ENCODE measurements around the gene CLIC6.
"Not testable (repeated sequence)": the region's sequence is repeated elsewhere in the genome, so short reads cannot be mapped to it uniquely, and the experiment has no call there.

The CLIC6 gene

DNA sequence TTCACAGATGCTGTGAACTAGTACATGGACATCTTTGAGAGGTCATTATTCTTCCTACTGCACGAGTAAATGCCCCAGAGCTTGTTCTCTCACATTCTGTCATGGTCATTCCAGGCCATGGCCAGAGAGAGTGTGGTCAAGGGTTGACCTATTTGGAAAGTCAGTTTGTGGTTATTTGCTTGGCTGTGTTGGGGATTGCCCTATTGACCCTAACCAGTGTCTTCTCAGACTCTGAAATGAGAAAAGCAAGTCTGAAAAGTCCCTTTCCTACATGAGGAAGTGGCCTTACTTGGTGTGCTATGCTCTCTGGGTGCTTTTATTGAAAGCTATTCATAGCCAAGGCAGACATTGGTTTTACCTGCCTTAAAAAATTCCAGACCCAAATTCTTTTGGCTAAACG, 26.6 kb downstream of the CLIC6 start:
- DNase-seq = no peak

DNA sequence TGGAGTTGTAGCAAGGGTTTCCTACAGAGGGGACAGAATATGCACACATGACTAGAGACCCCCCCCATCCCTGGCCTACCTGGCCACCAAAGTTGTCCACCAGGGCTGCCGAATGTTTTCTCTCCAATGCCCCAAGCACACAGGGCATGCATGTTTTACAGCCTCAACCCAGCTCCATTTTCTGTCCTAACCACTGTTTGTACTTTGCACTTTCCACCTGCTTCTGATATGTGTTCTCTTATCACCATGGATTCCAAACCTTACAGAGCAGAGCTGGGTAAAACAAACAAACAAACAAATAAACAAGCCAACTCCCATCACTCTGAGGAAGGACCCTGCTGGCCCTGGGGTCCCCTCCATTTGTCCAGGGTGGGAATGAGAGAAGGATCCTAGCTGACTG, 27.3 kb downstream of the CLIC6 start:
- no peak for DNase-seq

DNA sequence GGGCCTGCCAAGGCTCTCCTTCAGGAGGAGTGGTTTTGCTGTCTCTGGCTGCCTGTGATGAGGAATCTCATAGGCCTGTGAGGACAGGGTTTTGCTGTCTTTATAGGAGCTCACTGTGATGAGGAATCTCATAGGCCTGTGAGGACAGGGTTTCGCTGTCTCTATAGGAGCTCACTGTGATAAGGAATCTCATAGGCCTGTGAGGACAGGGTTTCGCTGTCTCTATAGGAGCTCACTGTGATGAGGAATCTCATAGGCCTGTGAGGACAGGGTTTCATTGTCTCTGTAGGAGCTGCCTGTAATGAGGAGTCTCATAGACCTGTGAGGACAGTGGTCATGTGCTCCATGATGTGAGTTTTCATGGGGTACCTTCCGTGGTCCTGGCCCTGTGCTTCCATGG, 29.0 kb downstream of the CLIC6 start:
- no peak for DNase-seq

DNA sequence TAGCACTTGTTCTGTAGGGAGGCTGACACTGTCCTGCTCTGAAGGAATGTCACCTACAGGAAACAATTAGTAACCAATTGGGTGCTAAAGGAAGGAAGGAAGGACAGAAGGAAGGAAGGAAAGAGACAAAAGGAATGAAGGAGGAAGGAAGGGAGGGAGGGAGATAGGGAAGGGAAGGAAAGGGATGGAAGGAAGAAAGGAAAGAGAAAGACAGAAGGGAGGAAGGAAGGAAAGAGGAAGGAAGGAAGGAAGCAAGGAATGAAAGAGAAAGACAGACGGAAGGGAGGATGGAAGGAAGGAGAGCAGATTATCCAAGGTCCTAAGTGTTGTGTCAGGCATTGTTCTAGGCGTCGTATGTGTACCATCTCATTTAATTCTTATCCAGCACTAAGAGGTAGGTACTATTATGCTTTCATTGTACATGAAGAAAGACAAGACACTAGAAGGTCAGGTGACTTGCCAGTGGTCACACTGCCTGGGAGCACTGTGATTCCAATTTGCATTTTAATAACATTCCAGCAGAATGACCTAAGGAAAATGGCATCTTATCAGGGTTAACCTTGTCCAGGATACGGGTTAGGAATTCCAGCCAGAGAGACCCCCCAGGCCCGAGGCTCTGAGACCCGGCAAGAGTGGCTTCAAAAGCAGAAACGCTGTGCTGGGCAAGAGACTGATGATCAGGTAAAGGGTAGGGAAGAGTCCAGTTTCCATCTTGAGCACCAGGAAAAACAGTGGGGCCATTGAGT, 29.6 kb downstream of the CLIC6 start:
- no peak for DNase-seq

DNA sequence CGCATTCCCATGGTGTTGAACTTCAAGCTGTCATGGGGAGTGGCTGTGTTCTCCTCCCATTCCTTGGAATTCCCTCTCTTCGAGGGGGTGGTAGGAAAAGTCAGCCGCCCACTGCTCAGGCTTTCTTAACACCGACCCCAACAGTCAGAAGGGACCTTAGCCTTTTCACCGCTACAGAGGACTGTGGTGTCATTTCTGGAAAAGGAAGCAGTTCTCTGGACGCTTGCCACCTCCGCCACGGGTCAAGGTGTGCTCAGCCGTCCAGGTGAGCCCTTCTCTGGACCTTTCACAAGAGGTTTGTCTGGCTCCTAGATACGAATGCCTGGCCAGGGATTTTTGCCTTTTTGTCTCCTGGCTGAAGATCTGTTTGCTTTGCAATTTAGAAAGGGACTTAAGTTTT, 31.8 kb downstream of the CLIC6 start:
- no peak for DNase-seq

DNA sequence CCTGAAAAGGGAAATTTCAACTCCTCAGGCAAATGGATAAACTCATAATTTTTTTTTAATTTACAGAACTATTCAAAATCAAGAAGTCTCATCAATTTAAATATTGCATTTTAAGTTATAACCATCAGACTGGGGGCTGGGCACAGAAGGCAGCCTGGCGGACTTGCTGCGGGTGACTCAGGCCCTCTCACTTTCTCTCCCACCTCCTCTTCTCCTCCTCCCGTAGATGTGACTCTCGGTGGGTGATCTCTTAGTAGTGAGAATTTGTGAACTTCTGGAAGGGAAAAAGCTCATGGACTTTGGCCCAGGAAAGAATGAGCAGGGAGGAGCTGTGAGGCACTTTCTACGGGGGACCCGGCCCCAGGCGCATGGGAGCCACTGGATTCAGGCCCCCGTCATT, 32.9 kb downstream of the CLIC6 start:
- no peak for DNase-seq

DNA sequence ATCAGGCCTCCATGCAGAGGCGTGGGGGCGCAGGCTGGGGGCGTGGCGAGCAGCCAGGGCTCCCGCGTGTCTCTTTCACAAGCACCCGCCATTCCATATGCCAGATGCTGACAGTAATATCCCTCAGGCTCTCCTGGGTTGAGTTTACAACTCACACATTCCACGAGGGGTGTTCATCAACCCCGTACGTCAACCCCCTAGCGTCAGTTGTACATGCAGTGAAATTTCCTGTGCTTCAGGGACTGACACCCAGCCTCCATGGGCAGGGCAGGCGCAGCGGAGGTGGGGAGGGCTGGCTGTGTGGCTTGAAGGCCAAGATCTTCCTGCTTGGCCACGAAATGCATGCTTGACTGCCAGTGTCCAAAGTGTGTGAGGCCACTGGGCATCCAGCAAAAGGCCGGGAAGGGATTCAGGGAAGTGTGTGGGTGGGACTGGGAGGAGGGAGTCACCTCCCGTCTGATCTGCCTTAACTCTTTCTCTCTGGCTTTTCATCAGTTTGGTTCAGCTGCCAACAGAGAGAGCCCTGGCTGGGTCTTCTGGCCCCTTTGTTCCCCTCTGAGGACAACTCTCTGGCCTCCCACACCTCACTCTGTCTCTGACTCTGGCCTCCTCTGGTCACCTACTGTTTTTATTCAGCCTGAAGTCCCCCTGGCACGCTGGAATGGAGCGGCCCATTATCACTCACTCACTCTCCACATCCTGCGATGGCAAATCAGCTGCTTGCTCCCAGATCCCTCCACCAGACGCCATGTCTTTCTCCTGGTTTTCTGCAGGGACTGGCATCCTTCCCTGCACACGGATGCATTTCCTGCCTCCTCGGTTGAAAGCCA, 33.8 kb downstream of the CLIC6 start:
- DNase-seq = no peak

DNA sequence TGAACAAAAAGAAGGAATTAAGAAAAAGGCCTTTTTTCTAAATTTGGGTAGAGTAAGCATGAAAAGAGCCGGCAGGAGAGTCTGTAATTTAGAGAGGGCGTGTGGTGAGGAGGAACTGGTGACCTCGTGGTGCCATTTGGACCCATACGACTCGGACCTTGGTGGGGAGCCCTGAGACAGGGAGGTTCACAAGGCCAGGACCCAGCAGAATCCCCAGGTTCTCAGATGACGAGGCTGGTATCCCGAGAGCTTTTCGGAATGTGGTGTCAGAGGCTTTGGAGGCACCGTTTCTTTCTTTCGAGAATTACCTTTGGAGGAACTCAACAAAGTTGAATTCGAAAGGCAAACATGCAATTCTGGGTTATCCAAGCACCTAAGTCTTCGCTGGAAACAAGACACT, 34.8 kb downstream of the CLIC6 start:
- DNase-seq = no peak

DNA sequence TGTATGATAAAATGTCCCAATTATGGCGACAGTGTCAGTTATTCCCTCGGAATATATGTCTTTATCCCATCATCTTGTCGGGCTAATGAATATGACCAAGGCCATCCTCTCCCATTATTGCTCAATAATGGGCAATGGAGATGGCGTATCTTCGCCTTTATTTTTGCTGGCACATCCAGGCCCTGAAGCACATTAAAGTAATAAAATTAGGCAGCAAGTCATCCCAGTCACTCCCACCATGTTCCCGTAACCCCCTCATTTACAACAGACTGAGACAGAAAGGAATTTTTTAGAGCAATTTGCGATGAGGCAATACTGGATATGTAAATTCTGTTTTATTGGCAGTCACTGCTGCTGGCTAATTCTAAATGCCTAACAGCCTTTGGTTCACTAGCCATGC, 35.3 kb downstream of the CLIC6 start:
- DNase-seq = no peak

DNA sequence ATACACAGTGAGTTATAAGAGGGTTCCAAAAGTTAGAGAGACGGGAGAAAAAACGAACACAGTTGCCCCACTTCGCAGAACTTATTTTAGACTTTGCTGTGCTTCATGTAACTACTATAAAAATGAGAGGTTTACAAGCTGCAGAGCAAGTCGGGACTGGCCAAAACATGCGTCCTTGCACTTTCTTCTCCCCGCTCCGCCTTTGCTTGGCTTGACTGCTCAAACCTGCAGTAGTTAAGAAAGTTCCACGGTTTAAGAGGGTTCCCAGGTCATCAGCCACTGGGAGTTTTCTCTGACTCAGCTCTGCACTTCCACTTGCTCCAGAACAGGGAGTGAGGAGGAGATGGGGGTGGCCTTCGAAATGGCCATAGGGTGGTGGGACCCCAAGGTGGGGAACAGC, 36.2 kb downstream of the CLIC6 start:
- DNase-seq = no peak

DNA sequence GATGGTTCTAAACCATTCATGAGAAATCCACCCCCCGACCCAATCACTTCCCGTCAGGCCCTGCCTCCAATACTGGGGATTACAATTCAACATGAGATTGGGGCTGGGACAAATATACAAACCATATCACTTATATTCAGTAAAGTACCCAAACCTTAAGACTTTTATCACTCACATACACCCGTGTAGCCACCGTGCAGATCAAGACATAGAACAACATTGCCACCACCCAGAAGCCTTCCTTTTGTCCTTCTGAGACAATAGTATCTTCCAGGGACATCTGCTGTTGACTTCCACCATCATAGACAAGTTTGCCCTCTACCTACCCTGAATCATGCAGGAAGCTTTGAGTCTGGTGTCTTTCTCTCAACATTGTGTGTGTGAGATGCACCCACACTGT, 37.5 kb downstream of the CLIC6 start:
- DNase-seq = no peak

DNA sequence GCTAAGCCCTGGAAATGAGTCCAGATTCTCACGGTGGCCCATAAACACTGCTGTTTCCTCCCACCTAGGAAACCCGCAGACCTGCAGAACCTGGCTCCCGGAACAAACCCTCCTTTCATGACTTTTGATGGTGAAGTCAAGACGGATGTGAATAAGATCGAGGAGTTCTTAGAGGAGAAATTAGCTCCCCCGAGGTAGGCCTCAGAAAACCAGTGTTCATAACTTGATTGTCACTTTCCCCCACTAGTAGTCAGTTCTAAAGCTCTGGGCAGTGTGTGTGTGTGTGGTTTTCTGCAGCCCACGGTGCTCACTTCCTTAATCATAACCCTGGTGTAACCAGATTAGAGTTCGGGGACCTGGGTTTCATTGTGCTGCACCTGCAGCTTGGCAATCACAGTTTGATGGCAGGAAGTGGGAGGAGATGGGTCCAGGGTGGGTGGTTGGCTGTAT, 39.1 kb downstream of the CLIC6 start:
- DNase-seq = no peak

DNA sequence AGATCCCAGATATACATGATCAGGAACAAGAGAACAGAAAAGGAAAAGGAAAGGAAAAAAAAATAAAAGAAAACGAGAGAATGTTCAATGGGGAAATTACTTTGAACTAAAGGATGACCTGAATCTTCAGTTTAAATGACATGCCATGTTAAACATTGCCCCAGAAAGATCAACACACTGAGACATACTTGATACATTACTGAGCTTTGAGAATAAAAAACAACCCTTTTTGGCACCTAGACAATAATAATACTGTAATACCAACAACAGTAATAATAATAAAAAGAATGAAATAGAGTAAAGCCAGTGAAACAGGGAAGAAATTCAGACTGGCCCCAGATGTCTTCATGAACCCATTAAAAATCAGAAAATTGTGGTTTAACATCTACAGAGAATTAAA, 44.8 kb downstream of the CLIC6 start:
- no peak for DNase-seq

DNA sequence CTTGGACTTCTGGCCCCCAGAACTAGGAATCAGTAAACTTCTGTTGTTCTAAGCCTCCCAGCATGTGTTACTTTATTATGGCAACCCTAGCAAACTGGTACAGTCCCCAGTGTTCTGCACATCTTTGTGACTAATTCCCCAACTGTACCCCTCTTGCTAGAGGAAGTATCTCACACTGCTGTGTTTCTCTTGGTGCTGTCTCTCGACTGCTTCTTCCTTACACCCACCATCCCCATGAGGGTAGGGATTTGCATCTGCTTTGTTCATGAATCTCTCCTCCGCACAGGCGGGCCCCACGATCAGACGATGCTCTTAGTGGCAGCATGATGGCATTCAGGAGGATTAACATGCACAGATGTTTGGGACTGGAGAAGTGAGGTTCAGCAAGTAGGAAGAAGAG, 46.7 kb downstream of the CLIC6 start:
- DNase-seq = no peak

DNA sequence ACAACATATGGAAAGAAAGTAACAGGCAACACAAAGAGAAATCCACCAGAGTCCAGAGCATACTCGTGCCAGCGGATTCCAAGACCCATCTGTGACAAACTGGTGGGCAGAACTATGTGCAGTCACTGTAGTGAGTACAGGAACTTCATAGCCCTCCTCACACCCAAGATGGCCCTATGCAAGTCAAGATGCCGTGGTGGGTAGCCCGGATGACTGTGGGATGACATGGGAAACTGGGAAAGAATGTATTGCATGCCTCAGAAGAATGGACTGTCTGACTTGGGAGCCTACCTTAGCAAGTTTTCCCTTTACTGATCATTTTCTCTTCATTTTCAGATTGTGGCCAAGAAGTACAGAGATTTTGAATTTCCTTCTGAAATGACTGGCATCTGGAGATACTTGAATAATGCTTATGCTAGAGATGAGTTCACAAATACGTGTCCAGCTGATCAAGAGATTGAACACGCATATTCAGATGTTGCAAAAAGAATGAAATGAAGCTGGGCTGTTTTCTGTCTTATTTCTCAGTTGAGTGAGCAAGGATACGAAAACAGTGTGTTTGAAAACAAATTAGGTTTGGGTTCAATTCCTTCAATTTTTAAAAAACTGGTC, 47.3 kb downstream of the CLIC6 start:
- no peak for DNase-seq

DNA sequence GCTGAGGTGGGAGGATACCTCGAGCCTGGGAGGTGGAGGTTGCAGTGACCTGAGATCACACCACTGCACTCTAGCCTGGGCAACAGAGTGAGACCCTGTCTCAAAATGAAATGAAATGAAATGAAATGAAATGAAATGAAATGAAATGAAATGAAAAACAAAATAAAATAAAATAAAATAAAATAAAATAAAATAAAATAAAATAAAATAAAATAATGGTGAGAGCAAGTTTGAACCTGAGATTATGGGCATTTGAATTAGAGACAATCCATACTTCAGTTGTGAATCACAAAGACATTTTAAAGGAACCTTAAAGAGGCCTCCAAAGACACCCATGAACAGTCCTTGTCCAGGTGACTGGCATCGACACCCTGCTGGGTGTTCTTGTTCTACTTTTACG, 49.7 kb downstream of the CLIC6 start:
- DNase-seq = not testable (repeated sequence)

DNA sequence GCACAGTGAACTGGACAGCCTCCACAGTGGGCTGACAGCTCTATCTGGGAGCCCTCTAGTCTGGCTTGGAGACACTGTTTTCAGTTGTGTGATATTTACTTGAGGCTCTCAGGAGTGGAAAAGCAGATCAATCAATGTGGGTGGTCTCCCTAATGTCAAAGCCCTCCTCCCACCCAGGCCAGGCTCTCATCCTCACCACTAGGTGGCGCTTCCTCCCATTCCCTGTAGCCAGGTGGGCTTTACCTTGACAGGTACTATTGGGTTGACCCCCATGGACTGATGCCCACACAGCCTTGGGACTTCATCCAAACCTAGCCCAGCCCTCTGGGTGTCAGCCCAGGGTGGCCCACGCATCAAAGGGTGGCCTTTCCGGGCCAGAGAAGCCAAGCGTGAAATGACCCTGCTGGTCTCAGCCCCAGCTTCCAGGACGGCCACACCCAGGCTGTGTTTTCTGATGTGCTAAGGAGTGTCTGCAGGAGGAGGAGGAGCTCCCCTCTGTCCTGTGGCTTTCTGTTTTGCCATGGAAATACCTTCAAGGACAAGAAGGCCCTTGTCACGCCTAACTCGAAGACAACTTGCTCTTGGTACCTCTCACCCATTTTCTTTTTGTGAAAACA, 54.0 kb downstream of the CLIC6 start:
- DNase-seq = no peak

DNA sequence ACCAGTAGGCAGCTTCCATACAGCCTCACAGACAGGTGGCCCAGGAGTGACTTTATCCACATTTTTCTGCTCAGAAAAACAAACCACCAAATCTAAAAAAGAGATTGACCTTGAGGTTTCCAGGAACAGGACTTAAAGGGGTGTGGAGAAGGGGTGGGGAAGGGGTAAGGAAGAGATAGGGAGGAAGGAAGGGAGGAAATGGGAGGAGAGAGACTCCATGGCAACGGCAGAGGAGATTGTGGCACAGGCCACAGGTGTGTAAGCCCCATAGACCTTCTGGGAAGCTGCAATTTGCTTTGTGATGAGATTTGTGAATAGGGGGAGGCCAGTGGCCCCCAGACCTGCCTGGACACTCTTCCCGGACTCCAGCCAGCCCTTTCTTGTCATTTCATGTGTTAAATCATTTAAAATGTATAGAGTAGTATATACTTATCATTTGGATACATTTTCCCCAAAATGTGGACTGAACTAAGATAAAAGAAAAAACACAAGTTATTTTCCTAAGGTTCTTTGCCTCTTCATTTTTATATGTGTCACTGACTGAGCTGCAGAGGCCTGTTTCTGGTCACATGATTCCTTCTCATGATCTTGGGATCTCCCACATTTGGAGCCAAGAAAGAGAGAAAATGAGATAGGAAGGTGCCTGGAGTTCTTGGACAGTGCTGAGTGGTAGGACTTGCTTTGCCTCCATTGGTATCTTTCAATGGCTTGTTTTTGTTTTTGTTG, 55.5 kb downstream of the CLIC6 start:
- DNase-seq = no peak

DNA sequence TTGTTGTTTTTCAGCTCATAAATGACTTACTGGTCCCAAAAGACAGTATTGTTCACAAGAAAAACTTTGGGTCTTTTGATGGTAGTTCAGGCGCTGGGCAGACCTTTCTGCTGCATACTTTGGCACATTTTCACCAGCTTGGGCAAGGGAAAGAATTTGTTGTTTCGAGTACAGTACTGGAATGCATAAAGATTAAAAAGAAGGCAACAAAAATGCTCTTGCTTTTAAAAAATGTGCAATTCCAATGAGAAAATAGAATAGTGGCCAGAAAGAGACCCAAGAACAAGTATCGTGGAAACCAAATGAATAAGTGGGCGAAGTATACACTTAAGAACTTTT, 56.0 kb downstream of the CLIC6 start:
- no peak for DNase-seq

DNA sequence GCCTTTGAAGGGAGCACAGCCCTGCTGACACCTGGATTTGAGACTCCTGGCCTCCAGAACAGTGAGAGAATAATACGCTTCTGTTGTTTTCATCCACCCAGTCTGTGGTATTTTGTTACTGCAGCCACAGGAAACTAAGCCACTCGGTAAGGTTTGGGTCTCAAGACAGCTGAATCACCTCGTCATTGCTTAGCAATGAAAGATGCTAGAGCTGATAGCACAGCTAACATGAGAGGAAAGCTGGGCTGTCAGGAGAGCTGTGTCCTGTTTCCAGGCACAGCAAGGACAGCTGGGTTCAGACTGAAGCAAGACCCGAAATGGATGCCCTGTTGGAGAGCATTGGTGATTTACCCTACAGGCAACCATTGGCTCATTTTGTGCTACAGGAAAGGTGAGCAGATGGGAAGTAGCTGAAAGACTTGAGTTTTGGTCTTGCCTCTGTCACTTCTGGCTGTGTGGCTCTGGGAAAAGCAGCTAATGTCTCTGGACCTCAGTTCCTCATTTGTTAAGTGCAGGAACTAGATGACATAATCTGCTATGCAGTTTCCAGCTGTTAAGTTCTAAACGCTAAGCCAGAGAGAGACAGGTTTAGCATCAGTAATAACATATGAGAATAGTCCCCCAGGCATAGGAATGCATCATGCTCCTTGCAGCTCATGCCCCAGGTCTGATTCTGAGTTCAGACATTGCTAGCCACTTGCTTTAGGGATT, 58.0 kb downstream of the CLIC6 start:
- DNase-seq = no peak

DNA sequence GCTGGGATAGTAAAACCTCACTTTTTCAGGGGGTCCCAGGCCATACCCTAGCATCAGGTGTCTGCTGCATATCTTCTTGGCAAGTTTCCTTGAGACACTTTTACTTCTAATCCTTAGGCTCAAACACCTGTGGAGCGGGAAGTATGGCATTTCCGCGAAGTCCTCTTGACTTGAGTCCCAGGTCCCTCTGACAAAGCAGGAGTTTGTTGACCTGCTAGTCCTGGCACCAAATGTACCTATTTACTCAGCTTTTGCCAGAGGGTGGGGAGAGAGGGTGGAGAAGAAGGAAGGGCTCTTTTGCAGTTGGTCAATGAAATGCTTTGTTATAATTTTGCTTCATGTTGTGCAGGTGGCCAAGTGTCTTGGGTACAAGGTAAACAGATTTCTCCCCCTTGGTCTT, 59.7 kb downstream of the CLIC6 start:
- DNase-seq = no peak

DNA sequence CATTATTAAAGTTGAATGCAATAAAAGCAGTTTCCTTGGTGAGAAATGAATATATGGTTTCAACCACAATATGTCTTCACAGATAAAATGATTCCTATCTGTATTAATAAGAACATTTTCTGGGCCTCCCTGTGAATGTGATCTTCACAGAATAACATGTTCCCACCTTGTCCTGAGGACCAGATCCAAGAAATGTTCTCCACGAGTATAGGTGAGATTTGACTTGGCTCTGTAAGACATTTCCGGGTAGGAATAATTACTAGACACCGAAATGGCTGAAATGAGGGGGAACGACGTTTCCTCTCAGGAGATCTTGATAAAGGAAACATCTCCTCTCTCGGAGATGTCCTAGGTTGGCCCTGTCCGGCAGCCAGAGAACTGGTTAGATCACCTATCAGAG, 61.4 kb downstream of the CLIC6 start:
- DNase-seq = no peak

Data from CD4-positive, alpha-beta T cell treated with Interleukin-15 for 1 hour (primary cell).